ENCODE measurements around the gene GPD2.

DNA sequence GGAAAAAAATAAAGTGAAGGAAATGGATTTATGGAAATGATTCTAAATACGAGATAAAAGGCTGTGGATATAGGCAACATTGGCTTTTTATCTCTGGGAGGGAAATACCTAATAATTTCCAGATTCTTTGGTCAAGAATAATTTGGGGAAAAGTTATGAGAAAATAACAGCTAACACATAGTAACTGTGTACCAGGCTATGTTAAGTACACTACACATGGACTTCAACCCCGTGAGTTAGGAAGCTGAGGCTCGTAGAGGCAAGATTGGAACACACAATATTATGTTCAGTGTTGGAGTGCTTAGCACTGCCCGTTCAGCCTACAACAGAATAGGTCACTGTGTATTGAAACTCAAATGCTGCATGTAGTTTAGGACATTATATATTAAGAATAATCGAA is 34.3 kb upstream of the GPD2 start:
- no peak for TF ChIP-seq GATA2 (IDR thresholded peaks at IDR 0.05; ENCODE audit: low read depth, low read length)
- TF ChIP-seq GATA3 (IDR thresholded peaks at IDR 0.05; ENCODE audit: low read depth, low read length): no peak

Data from SH-SY5Y (cell line).